ENCODE measurements around the gene FBXL4. TPM values are rescaled to one million over a fixed set of nuclear protein-coding genes. Genes with fewer than 3 reads are reported as not detected.

Gene FBXL4
- total RNA-seq, 2 experiments from 2014 or later: 14.5 to 20.9 TPM

- intact Hi-C loops (cut with micrococcal nuclease; ENCODE audit: unreplicated experiment): loop anchor here (2.0 kb wide), 1 partner anchor 1349 kb away; no protein-coding TSS in a partner anchor
- Histone ChIP-seq H3K27ac (ENCODE audit: low read depth, low read length, poor library complexity, severe bottlenecking) (no peak overlapping the region), H3K9me3 (ENCODE audit: low read length) (no peaks in the 10 kb centered on the region), H2AFZ (ENCODE audit: low read length) (no peak overlapping the region), H3K79me2 (ENCODE audit: insufficient read depth, low read depth, low read length) (no peaks in the 10 kb centered on the region), H3K4me3 (ENCODE audit: low read depth, low read length, poor library complexity, severe bottlenecking) (peak overlapping the region; percentile 21), H3K9me2 (ENCODE audit: insufficient read depth, low read length) (no peaks in the 10 kb centered on the region), H4K20me1 (ENCODE audit: insufficient read depth, low read length) (no peaks in the 10 kb centered on the region), H3K4me2 (ENCODE audit: low read length) (peak overlapping the region; percentile 48), H3K36me3 (ENCODE audit: insufficient read depth, low read length) (no peaks in the 10 kb centered on the region), H3K4me1 (ENCODE audit: insufficient read depth, low read length, poor library complexity, severe bottlenecking) (peaks cover 6% of the 10 kb centered on the region)
- TF ChIP-seq EZH2phosphoT487 (IDR thresholded peaks at IDR 0.05; ENCODE audit: borderline replicate concordance, low read depth, low read length): no peak
- TF ChIP-seq, protein P1, sequence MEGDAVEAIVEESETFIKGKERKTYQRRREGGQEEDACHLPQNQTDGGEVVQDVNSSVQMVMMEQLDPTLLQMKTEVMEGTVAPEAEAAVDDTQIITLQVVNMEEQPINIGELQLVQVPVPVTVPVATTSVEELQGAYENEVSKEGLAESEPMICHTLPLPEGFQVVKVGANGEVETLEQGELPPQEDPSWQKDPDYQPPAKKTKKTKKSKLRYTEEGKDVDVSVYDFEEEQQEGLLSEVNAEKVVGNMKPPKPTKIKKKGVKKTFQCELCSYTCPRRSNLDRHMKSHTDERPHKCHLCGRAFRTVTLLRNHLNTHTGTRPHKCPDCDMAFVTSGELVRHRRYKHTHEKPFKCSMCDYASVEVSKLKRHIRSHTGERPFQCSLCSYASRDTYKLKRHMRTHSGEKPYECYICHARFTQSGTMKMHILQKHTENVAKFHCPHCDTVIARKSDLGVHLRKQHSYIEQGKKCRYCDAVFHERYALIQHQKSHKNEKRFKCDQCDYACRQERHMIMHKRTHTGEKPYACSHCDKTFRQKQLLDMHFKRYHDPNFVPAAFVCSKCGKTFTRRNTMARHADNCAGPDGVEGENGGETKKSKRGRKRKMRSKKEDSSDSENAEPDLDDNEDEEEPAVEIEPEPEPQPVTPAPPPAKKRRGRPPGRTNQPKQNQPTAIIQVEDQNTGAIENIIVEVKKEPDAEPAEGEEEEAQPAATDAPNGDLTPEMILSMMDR (conservative IDR thresholded peaks at IDR 0.05; ENCODE audit: low read length): peak; percentile 91
- ChIA-PET CTCF (ENCODE audit: unreplicated experiment) (no interaction called here), POLR2A (no interaction called here)
- DNase-seq (ENCODE audit: low spot score): peak; percentile 68
- no TSS peak for BruUV-seq (replicated peaks)
Measured at GRCh38 chr6:98845211-98846020, 102.3 kb downstream of the FBXL4 start.

DNA sequence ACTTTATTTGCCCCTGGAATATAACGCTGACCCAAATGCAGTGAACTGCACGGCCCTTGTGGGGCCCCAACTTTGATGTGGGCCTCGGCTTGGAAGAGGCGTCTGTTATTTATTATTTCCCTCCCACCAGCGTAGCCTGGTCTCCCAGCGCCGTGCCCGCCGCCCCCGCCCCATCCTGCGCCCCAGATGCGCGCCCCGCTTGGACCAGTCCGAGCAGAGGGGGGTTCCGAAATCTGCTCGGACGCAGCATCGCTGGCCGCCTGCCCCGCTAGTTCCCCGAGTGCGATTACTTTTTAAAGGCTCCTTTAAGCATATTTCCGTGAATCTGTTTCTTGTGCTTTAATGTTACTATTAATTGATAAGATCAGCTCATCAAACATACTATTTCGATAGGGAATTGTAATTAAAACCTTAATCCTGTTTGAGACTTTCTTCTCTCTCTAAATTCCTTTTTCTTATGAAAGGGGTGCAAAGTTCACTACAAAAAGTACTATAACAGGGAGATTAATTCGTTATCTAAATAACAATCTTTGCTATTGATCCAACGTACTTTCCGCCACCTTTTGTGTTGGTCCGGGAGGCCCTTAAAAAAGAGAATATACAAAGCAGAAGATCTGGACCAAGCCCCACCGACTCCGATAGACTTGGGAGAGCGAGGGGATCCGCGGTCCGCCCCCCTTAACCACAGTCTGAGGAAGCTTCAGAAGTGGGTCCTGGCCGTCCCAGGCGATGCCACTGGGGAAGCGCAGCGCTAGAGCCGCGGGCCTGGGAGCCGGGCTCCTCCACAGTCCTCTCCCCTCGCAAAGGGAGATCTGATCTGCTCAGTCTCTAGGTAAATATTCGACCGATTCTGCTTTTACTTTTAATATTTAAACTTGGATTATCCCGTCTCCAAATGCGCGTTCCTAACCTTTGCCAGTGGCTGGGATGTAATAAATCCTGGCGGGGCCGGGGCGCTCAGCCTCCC lies 103.2 kb downstream of the FBXL4 start:
- Histone ChIP-seq H4K20me1 (ENCODE audit: insufficient read depth, low read length) (no peaks in the 10 kb centered on the region), H3K79me2 (ENCODE audit: insufficient read depth, low read depth, low read length) (no peaks in the 10 kb centered on the region), H3K4me3 (ENCODE audit: low read depth, low read length, poor library complexity, severe bottlenecking) (peak overlapping the region; percentile 21), H3K4me1 (ENCODE audit: insufficient read depth, low read length, poor library complexity, severe bottlenecking) (peaks cover 6% of the 10 kb centered on the region), H3K4me2 (ENCODE audit: low read length) (peak overlapping the region; percentile 48; the same call in 1 of the 2 replicates), H3K9me2 (ENCODE audit: insufficient read depth, low read length) (no peaks in the 10 kb centered on the region), H2AFZ (ENCODE audit: low read length) (no peak overlapping the region), H3K27ac (ENCODE audit: low read depth, low read length, poor library complexity, severe bottlenecking) (no peak overlapping the region), H3K36me3 (ENCODE audit: insufficient read depth, low read length) (no peaks in the 10 kb centered on the region), H3K9me3 (ENCODE audit: low read length) (no peaks in the 10 kb centered on the region)
- ChIA-PET POLR2A (no interaction called here), CTCF (ENCODE audit: unreplicated experiment) (no interaction called here)
- no peak for DNase-seq (ENCODE audit: low spot score)
- BruUV-seq (replicated peaks): no TSS peak
- intact Hi-C loops (cut with micrococcal nuclease; ENCODE audit: unreplicated experiment): loop anchor here (2.0 kb wide), 1 partner anchor 1348 kb away; no protein-coding TSS in a partner anchor
- TF ChIP-seq, protein P1 (conservative IDR thresholded peaks at IDR 0.05; ENCODE audit: low read length): no peak
- TF ChIP-seq EZH2phosphoT487 (IDR thresholded peaks at IDR 0.05; ENCODE audit: borderline replicate concordance, low read depth, low read length): no peak
